Transverse colon (tissue), 4 donors: ENCODE measurements around the gene CYB561D2. TPM values are rescaled to one million over a fixed set of nuclear protein-coding genes. Genes with fewer than 3 reads are reported as not detected.

ENCODE experiments used
- DNase-seq: peaks from one replicate; pipeline ENCODE4 v3.0.0-alpha.2; 2019
- H3K27ac ChIP-seq, 4 donors: fragments of 200-600 bp; sonication (generic); 2 replicates each; pipeline ENCODE4 v1.5.1; 2016 to 2018; ENCODE audit warnings: inconsistent platforms in 4 of 4
- H3K27me3 ChIP-seq: fragments of 200-600 bp; sonication (generic); 2 replicates; pipeline ENCODE4 v1.5.1; 2017; ENCODE audit warnings: inconsistent platforms
- H3K36me3 ChIP-seq, 4 donors: fragments of 200-600 bp; sonication (generic); 2 replicates each; pipeline ENCODE4 v1.5.1; 2017 to 2019; ENCODE audit warnings: inconsistent platforms in 4 of 4
- H3K4me1 ChIP-seq, 4 donors: fragments of 200-600 bp; sonication (generic); 2 replicates each; pipeline ENCODE4 v1.5.1; 2017 to 2020; ENCODE audit warnings: inconsistent platforms in 4 of 4
- H3K4me3 ChIP-seq, 4 donors: fragments of 200-600 bp; sonication (generic); 1 replicate in 1 of 4; 2 replicates in 3 of 4; pipeline versions ENCODE4 v1.5.1 to v1.6.1; 2017 to 2019; ENCODE audit warnings: inconsistent platforms in 4 of 4
- H3K9me3 ChIP-seq, 2 donors: fragments of 200-600 bp; sonication (generic); 2 replicates each; pipeline ENCODE4 v1.5.1; 2017 to 2019; ENCODE audit warnings: inconsistent platforms in 2 of 2
- EP300 ChIP-seq: sonication (generic); formaldehyde crosslinking; IDR thresholded peaks from one replicate; pipeline ENCODE4 v1.6.1; 2017; ENCODE audit warnings: antibody characterized with exemption, low read depth
- POLR2A ChIP-seq: fragments of 450-650 bp; IDR thresholded peaks from one replicate; pipeline ENCODE4 v1.6.1; 2016; ENCODE audit warnings: antibody characterized with exemption, mild to moderate bottlenecking, moderate library complexity
- POLR2AphosphoS5 ChIP-seq, 3 donors: sonication (generic); formaldehyde crosslinking; IDR thresholded peaks; one replicate each; pipeline ENCODE4 v1.6.1; 2016; ENCODE audit warnings: antibody characterized with exemption in 3 of 3
- WGBS, 2 donors: methylation state at CpG; one replicate each; pipeline ENCODE4 v1.1.5; 2018; ENCODE audit warnings: low coverage in 1 of 2; 5-methylcytosine and 5-hydroxymethylcytosine counted together
- in situ Hi-C, 4 donors: fragments of 200-750 bp; cut with MboI; loops; one replicate each; pipeline versions ENCODE4 v1.15.0 to v1.15.1; 2017; ENCODE audit warnings: low sequenced_read_pairs in 3 of 4, low pct_ligation_motif_present in 1 of 4, low pct_unique_long_range_greater_than_20kb in 1 of 4
- intact Hi-C: fragments of 100-400 bp; cut with DNase I; formaldehyde crosslinking; loops from one replicate; pipeline ENCODE4 v1.15.1; 2023; ENCODE audit warnings: low total_unique reads
- total RNA-seq, 4 donors: library from RNA; depleted of rRNA; stranded (reverse); fragments of >200 nt; gene quantifications; one replicate each; pipeline ENCODE4 v1.1.0, GENCODE V29; 2016
- TF ChIP-seq, protein P1 (sequence below), 5 experiments: fragments of 200-600 bp in 3 of 5; fragments of 450-650 bp in 2 of 5; sonication (generic) in 3 of 5; IDR thresholded peaks; 1 replicate in 2 of 5; 2 replicates in 3 of 5; pipeline ENCODE4 v1.5.1; 2016 to 2017; ENCODE audit warnings: antibody characterized with exemption in 5 of 5, inconsistent platforms in 3 of 5, mild to moderate bottlenecking in 2 of 5, moderate library complexity in 1 of 5

The CYB561D2 gene
- total RNA-seq, 4 donors from 2014 or later, result 23.7 to 53.9 (median 35.6) TPM

DNA sequence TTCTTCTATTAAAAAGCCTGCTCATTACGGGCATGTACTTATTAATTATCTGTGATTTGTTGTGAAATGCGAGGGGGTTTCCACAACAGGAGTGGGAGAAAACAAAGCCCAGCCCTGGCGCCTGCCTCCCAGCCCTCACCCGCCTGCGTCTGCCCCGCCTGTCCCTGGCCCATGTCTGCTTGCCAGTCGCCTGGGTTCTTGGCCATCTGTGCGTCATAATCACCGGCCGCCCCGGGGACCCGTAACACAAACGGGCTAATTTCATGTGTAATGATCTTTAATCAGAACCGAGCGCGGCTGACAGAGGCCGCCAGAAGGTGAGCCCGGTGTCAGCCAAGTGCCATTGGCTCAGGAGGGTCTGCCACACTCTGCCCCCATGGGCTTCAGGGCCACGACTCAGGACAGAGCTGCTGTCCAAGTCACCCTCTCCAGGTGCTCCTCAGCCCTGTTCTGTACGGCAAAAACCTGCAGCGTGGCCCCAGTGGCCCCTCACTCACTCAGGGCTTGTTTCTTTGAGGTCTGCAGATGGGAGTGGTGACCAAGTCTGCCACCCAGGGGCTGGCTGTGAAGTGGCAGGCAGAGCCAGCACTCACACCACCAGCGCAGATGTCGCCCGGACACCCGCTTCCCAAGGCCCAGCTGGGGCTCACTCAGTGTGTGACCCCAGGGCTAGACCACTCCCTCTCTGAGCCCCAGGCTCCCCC is 37.5 kb downstream of the CYB561D2 start:
- no peak overlapping the region for H3K4me3 ChIP-seq
- 60 to 75% methylated on average over 1 to 25 of the region's 25 CpGs for WGBS, 2 donors
- in situ Hi-C loops (no loop called here), intact Hi-C loops (no loop called here)
- H3K27me3 ChIP-seq, result no peaks in the 10 kb centered on the region
- no peaks in the 10 kb centered on the region for H3K9me3 ChIP-seq
- H3K4me1 ChIP-seq, result peaks cover 3 to 7% (median 6%) of the 10 kb centered on the region in 4 donors
- H3K36me3 ChIP-seq, result no peaks in the 10 kb centered on the region
- H3K27ac ChIP-seq, result no peak overlapping the region
- no peak for DNase-seq
- TF ChIP-seq EP300, result no peak
- TF ChIP-seq POLR2AphosphoS5 (IDR thresholded peaks at IDR 0.05), result no peak
- TF ChIP-seq, protein P1, sequence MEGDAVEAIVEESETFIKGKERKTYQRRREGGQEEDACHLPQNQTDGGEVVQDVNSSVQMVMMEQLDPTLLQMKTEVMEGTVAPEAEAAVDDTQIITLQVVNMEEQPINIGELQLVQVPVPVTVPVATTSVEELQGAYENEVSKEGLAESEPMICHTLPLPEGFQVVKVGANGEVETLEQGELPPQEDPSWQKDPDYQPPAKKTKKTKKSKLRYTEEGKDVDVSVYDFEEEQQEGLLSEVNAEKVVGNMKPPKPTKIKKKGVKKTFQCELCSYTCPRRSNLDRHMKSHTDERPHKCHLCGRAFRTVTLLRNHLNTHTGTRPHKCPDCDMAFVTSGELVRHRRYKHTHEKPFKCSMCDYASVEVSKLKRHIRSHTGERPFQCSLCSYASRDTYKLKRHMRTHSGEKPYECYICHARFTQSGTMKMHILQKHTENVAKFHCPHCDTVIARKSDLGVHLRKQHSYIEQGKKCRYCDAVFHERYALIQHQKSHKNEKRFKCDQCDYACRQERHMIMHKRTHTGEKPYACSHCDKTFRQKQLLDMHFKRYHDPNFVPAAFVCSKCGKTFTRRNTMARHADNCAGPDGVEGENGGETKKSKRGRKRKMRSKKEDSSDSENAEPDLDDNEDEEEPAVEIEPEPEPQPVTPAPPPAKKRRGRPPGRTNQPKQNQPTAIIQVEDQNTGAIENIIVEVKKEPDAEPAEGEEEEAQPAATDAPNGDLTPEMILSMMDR (IDR thresholded peaks at IDR 0.05), result peak in 4 of 5 experiments; percentile 11 to 24 (median 20)
- no peak for TF ChIP-seq POLR2A

DNA sequence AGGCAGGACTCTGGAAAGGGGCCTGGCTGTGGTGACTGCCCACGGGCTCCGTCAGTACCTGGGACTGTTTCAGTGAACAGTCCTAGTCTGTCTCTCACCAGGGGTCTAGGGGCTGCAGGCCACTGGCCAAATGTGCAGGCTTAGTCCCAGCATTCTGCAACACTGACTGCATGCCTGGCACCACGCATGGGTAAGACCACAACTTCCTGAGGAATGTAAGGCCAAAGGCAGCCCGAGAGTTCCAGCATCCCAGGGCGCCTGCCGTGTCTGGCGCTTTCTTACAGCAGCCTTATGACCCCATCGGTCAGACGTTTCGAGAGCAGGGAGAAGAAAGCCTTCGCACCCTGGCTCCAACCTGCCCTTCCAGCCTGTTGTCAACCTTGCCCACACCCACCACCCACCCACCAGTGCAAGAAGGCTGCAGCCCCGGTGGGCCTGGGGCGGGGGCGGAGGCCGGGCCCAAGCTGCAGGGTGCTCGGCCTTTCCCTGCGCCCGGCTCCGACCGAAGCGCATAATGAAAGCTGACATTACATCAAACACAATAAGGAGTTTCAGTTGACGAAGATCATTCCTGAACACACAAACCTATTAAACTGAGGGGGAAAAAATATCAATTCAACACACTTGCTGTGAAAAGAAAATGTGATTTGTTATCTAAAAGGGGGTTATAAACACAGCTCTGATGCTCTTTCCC is 38.2 kb downstream of the CYB561D2 start:
- intact Hi-C loops (no loop called here), in situ Hi-C loops (no loop called here)
- H3K36me3 ChIP-seq, result no peaks in the 10 kb centered on the region
- TF ChIP-seq, protein P1 (IDR thresholded peaks at IDR 0.05), result no peak
- TF ChIP-seq POLR2AphosphoS5 (IDR thresholded peaks at IDR 0.05), result no peak
- no peak for TF ChIP-seq POLR2A
- peaks cover 3 to 7% (median 6%) of the 10 kb centered on the region in 4 donors for H3K4me1 ChIP-seq
- no peaks in the 10 kb centered on the region for H3K9me3 ChIP-seq
- H3K4me3 ChIP-seq, result no peak overlapping the region
- DNase-seq, result no peak
- H3K27ac ChIP-seq, result no peak overlapping the region
- no peaks in the 10 kb centered on the region for H3K27me3 ChIP-seq
- WGBS, 2 donors, result 83 to 92% methylated on average over 2 to 21 of the region's 22 CpGs

DNA sequence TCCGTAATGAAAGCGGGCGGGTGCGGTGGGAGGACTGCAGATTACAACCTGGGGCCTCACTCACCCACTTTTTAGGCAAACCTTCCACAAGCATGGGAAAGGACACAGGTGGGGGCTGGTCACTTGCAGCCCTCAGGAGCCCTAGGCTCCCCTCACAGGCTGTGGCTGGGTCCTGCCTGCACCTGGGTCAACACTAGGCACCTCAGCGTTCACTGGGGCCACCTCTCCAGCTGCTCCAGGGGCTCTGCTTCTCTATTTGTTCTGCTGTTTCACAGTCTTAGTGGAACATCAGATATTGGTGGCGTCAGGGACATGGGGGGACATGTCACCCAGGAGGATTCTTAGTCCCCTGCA is 38.7 kb downstream of the CYB561D2 start:
- TF ChIP-seq, protein P1 (IDR thresholded peaks at IDR 0.05), result no peak
- TF ChIP-seq EP300 (no peak), POLR2A (no peak), POLR2AphosphoS5 (IDR thresholded peaks at IDR 0.05) (no peak)
- Histone ChIP-seq H3K4me3 (no peak overlapping the region), H3K36me3 (no peaks in the 10 kb centered on the region), H3K4me1 (peaks cover 3 to 7% (median 6%) of the 10 kb centered on the region in 4 donors), H3K27me3 (no peaks in the 10 kb centered on the region), H3K27ac (no peak overlapping the region), H3K9me3 (no peaks in the 10 kb centered on the region)
- intact Hi-C loops (no loop called here), in situ Hi-C loops (no loop called here)
- no peak for DNase-seq
- WGBS, 2 donors, result 79 to 92% methylated on average over 2 to 6 of the region's 6 CpGs

DNA sequence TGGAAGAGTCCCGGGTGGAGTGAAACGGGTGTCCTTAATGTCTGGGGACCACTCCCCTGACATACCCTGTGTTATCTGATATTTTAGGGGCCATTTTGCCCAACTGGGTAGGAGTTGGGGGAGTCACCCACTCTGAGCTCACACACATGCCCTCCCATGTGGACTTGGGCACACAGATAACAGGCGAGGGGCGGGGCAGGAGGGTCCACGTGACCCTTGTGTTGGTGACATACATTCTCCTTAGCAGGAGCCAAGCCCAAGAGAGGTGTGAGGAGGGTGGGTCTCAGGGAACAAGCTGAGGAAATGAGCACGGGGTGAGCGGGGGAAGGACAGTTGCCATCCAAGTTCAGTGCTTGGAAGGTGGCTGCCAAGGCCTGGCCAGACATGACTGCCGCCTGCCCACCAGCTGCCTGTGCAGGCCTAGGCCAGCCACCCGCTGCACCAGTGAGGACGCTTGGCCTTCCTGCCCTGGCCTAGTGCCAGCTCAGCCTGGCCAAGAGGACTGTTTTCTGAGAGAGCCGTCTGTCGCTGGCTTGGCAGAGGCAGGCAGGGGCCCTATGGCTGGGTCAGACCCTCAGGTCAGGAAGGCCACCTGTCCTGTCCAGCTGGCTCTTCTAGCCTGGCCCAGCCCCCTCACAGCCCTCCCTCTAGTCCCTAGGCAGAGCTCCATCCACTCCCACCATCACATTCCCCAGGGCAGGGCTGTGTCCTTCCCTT is 40.0 kb downstream of the CYB561D2 start:
- DNase-seq, result peak; percentile 45
- no peaks in the 10 kb centered on the region for H3K36me3 ChIP-seq
- no peak overlapping the region for H3K27ac ChIP-seq
- peaks cover 3 to 7% (median 6%) of the 10 kb centered on the region in 4 donors for H3K4me1 ChIP-seq
- 53 to 73% methylated on average over 2 to 12 of the region's 12 CpGs for WGBS, 2 donors
- no peaks in the 10 kb centered on the region for H3K9me3 ChIP-seq
- intact Hi-C loops, result no loop called here
- in situ Hi-C loops, result no loop called here
- TF ChIP-seq POLR2A, result no peak
- TF ChIP-seq, protein P1 (IDR thresholded peaks at IDR 0.05), result no peak
- no peak for TF ChIP-seq EP300
- no peak for TF ChIP-seq POLR2AphosphoS5 (IDR thresholded peaks at IDR 0.05)
- H3K27me3 ChIP-seq, result no peaks in the 10 kb centered on the region
- no peak overlapping the region for H3K4me3 ChIP-seq
